ENCODE results near the gene CLEC3B. TPM values are rescaled to one million over a fixed set of nuclear protein-coding genes. Genes with fewer than 3 reads are reported as not detected.

The CLEC3B gene
- total RNA-seq, 1 experiment from 2014 or later = not detected

DNA sequence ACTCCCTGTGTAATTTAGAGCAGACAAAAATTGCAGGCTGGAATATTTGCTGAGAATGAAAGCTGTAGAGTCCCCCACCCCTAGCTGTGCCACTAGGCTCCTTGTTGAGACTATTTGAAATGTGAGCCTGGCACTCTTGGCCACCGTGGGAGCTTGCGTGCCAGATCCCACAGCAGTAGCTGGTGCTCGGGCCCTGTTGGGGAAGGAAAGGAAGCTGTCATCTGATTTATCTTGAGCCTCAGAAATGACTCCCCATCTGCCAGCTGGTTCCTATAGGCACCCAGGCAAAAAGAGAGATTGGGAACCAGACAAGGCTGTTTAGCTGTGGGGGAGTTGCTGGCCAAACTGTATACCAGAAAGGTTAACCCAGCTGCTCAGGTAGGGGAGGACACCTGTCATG is 23.4 kb upstream of the CLEC3B start:
- DNase-seq (ENCODE audit: low read depth, low spot score) = no peak
- H3K9me3 ChIP-seq (ENCODE audit: control insufficient read depth, insufficient read depth, low read depth, low read length) = no peaks in the 10 kb centered on the region
- intact Hi-C loops (cut with micrococcal nuclease; ENCODE audit: unreplicated experiment) = no loop called here
- no peaks in the 10 kb centered on the region for H3K4me1 ChIP-seq (ENCODE audit: control insufficient read depth, insufficient read depth, low read length)
- POLR2A ChIA-PET = no interaction called here
- BruUV-seq (replicated peaks) = no TSS peak
- H3K4me3 ChIP-seq (ENCODE audit: low read depth in 2 of 2, low read length in 2 of 2) = no peak overlapping the region
- no peak overlapping the region for H3K27ac ChIP-seq (ENCODE audit: low read length)
- H3K36me3 ChIP-seq (ENCODE audit: control insufficient read depth, insufficient read depth, low read length) = peaks cover 6% of the 10 kb centered on the region
- no peaks in the 10 kb centered on the region for H3K27me3 ChIP-seq (ENCODE audit: control insufficient read depth, insufficient read depth, low read length)
- no peak for ATAC-seq
- CTCF ChIA-PET = no interaction called here
- no peak for TF ChIP-seq POLR2AphosphoS5 (IDR thresholded peaks at IDR 0.05; ENCODE audit: low read depth, low read length)
- TF ChIP-seq, protein P1, sequence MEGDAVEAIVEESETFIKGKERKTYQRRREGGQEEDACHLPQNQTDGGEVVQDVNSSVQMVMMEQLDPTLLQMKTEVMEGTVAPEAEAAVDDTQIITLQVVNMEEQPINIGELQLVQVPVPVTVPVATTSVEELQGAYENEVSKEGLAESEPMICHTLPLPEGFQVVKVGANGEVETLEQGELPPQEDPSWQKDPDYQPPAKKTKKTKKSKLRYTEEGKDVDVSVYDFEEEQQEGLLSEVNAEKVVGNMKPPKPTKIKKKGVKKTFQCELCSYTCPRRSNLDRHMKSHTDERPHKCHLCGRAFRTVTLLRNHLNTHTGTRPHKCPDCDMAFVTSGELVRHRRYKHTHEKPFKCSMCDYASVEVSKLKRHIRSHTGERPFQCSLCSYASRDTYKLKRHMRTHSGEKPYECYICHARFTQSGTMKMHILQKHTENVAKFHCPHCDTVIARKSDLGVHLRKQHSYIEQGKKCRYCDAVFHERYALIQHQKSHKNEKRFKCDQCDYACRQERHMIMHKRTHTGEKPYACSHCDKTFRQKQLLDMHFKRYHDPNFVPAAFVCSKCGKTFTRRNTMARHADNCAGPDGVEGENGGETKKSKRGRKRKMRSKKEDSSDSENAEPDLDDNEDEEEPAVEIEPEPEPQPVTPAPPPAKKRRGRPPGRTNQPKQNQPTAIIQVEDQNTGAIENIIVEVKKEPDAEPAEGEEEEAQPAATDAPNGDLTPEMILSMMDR (IDR thresholded peaks at IDR 0.05) = no peak
- TF ChIP-seq TCF7L2 (IDR thresholded peaks at IDR 0.05; ENCODE audit: low read depth, low read length) = no peak
- TF ChIP-seq, protein P2, sequence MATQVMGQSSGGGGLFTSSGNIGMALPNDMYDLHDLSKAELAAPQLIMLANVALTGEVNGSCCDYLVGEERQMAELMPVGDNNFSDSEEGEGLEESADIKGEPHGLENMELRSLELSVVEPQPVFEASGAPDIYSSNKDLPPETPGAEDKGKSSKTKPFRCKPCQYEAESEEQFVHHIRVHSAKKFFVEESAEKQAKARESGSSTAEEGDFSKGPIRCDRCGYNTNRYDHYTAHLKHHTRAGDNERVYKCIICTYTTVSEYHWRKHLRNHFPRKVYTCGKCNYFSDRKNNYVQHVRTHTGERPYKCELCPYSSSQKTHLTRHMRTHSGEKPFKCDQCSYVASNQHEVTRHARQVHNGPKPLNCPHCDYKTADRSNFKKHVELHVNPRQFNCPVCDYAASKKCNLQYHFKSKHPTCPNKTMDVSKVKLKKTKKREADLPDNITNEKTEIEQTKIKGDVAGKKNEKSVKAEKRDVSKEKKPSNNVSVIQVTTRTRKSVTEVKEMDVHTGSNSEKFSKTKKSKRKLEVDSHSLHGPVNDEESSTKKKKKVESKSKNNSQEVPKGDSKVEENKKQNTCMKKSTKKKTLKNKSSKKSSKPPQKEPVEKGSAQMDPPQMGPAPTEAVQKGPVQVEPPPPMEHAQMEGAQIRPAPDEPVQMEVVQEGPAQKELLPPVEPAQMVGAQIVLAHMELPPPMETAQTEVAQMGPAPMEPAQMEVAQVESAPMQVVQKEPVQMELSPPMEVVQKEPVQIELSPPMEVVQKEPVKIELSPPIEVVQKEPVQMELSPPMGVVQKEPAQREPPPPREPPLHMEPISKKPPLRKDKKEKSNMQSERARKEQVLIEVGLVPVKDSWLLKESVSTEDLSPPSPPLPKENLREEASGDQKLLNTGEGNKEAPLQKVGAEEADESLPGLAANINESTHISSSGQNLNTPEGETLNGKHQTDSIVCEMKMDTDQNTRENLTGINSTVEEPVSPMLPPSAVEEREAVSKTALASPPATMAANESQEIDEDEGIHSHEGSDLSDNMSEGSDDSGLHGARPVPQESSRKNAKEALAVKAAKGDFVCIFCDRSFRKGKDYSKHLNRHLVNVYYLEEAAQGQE (IDR thresholded peaks at IDR 0.05; ENCODE audit: insufficient read depth in 1 of 2, low read depth in 2 of 2, low read length in 1 of 2) = no peak
- no peak for TF ChIP-seq SIN3A (IDR thresholded peaks at IDR 0.05; ENCODE audit: borderline replicate concordance, insufficient read depth, low read depth, low read length)
- in situ Hi-C loops (cut with HindIII; ENCODE audit: low pct_unique_long_range_greater_than_20kb, low sequenced_read_pairs) = no loop called here

DNA sequence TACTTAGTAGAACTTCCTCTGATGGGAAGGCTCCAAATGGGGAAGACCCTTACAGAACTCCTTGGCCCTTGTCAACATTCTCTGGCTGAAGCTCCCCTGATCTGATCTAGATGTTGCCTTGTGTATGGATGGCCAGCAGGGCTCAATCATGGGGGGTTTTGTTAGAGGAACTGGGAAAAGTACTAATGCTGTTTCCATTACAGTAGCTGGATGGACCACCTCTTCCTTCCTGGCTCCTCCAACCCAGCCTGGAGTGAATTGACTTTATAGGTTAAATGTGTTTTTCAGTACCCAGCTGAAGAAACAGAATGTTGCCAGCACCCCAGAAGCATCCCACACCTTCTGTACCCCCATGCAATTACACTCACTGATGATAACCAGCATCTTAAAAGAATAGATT is 22.7 kb upstream of the CLEC3B start:
- CTCF ChIA-PET = no interaction called here
- no peaks in the 10 kb centered on the region for H3K4me1 ChIP-seq (ENCODE audit: control insufficient read depth, insufficient read depth, low read length)
- no peak for DNase-seq (ENCODE audit: low read depth, low spot score)
- in situ Hi-C loops (cut with HindIII; ENCODE audit: low pct_unique_long_range_greater_than_20kb, low sequenced_read_pairs) (no loop called here), intact Hi-C loops (cut with micrococcal nuclease; ENCODE audit: unreplicated experiment) (no loop called here)
- H3K27me3 ChIP-seq (ENCODE audit: control insufficient read depth, insufficient read depth, low read length) = no peaks in the 10 kb centered on the region
- POLR2A ChIA-PET = no interaction called here
- H3K9me3 ChIP-seq (ENCODE audit: control insufficient read depth, insufficient read depth, low read depth, low read length) = no peaks in the 10 kb centered on the region
- H3K27ac ChIP-seq (ENCODE audit: low read length) = no peak overlapping the region
- no peak overlapping the region for H3K4me3 ChIP-seq (ENCODE audit: low read depth in 2 of 2, low read length in 2 of 2)
- BruUV-seq (replicated peaks) = no TSS peak
- TF ChIP-seq SIN3A (IDR thresholded peaks at IDR 0.05; ENCODE audit: borderline replicate concordance, insufficient read depth, low read depth, low read length) = no peak
- TF ChIP-seq POLR2AphosphoS5 (IDR thresholded peaks at IDR 0.05; ENCODE audit: low read depth, low read length) = no peak
- TF ChIP-seq TCF7L2 (IDR thresholded peaks at IDR 0.05; ENCODE audit: low read depth, low read length) = no peak
- TF ChIP-seq, protein P2 (IDR thresholded peaks at IDR 0.05; ENCODE audit: insufficient read depth in 1 of 2, low read depth in 2 of 2, low read length in 1 of 2) = no peak
- TF ChIP-seq, protein P1 (IDR thresholded peaks at IDR 0.05) = no peak
- ATAC-seq = no peak
- H3K36me3 ChIP-seq (ENCODE audit: control insufficient read depth, insufficient read depth, low read length) = peaks cover 6% of the 10 kb centered on the region

All from Panc1 (cell line).